ENCODE results near the gene RNU6-1.

RNU6-1 gene

GRCh38 chr15:67794832-67795574 is 44.8 kb downstream of the RNU6-1 start:
- no peak for DNase-seq

DNA sequence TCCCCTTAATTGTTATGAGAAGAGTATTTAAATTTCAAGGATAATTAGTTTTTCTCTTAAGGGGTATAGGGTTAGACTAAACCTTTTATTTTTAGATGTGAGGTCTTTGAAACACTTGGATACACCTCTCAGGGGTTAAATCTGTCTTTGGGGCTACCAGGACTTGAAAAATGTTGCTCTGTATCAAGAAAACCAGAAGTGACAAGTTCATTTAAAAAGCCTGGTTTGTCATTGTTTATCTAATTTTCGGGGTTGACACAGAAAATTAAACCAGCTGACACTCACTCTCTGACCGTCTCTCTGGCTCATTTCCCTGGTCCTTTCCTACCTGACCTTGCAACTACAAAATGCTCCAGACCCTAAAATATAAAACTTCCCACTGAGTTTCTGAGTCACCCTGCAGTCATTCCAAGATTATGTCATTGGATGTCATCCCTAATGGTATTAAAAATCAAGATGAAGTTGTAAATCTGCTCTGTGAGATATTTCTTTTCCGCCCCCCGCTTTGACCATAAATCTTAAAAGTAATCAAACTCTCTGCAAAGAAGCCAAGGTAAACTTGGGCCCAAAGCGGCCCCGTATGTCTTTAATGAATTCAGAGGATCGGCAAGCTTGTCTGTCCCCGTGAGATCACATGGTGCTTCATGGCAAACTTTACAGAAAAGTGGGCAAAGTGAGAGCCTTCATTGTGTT is 47.4 kb downstream of the RNU6-1 start:
- no peak for DNase-seq

DNA sequence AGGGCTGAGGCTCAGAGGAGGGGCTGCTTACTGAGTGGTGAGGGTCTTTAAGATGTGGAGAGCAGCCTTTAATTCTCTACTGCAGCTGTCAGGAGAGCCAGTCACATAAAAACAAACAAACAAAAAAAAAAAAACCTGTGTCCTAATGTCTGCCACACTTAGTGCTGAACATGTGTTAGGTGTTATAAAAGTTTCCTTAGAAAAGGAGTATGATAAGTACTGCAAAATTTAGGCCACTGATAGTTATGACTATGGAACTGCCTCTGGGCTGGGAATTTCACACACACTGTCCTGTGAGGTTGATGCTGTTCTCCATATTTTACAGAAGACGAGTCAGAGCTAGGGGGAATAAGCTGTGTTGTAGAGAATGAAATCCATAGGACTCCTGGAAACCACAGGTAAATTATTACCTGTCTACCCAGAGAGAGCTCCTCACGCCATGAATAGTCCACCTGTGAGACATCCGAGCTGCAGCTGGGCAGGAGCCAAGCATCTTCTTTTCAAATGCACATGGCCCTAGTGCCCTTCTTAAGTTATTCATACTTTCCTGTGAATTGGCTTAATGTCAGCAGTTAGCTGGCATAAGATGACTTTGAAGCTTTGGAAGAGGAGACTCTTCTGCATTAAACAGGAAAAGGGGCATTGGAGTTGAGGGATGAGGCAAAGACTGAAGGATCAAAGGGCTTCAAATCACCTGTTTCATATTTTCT is 49.1 kb downstream of the RNU6-1 start:
- no peak for DNase-seq
